ENCODE measurements around the gene GRIN2A. TPM values are rescaled to one million over a fixed set of nuclear protein-coding genes. Genes with fewer than 3 reads are reported as not detected.

GRIN2A gene
- polyA plus RNA-seq, 2 donors, result 0.02 to 0.04 TPM

DNA sequence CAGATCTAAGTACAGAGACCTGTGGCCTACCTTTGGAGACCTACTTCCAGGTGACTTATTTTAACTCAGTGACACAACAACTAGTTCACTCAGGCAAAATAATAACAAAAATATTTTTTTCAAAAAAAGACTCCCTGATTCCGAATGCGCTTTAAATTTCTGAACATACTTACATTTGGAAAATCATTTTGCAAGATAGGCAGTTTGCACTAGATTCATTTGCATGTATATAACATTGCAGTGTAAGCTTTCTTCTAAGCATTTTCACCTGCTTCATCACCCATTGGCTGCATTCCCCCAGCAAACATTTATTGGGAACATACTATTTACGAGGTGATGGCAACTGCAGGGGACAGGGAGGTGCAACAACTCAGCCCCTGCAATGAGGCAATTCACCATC lies 166.8 kb downstream of the GRIN2A start:
- Histone ChIP-seq H3K36me3 (ENCODE audit: control insufficient read depth in 2 of 2, insufficient read depth in 2 of 2, low read length in 1 of 2) (no peaks in the 10 kb centered on the region), H3K27ac (ENCODE audit: low read depth in 2 of 2, low read length in 1 of 2) (no peak overlapping the region), H3K27me3 (ENCODE audit: control insufficient read depth in 1 of 2, insufficient read depth in 2 of 2, low read length in 2 of 2) (no peaks in the 10 kb centered on the region), H3K4me1 (ENCODE audit: control insufficient read depth in 2 of 2, insufficient read depth in 2 of 2, low read length in 1 of 2) (no peaks in the 10 kb centered on the region), H3K4me3 (ENCODE audit: low read depth in 1 of 2, low read length in 2 of 2) (no peak overlapping the region), H3K9me3 (ENCODE audit: control insufficient read depth in 2 of 2, insufficient read depth in 1 of 2, low read depth in 1 of 2, low read length in 1 of 2) (no peaks in the 10 kb centered on the region)
- WGBS, 2 donors, result 88 to 90% methylated on average over 3 of the region's 3 CpGs

DNA sequence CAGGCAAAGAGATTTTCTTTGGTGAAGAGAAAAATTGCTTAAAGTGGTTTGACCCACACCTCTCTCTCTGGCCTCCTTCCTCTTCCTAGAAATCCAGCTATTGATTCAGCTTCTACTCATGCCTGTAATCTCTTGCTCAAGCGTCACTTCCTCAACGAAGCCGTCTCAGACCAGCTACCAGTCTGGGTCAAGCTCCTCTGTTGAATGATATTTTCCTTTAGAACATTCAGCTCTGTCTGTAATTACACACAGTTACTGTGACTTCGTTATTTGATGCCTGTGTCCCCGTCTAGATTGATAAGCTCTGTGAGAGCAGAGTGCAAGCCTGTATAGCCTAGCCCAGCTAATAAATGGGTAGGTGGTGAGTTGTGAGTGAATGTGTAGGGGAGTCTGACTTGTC lies 168.5 kb downstream of the GRIN2A start:
- no peaks in the 10 kb centered on the region for H3K27me3 ChIP-seq (ENCODE audit: control insufficient read depth in 1 of 2, insufficient read depth in 2 of 2, low read length in 2 of 2)
- 52 to 60% methylated on average over 5 of the region's 5 CpGs for WGBS, 2 donors
- H3K36me3 ChIP-seq (ENCODE audit: control insufficient read depth in 2 of 2, insufficient read depth in 2 of 2, low read length in 1 of 2), result no peaks in the 10 kb centered on the region
- H3K9me3 ChIP-seq (ENCODE audit: control insufficient read depth in 2 of 2, insufficient read depth in 1 of 2, low read depth in 1 of 2, low read length in 1 of 2), result no peaks in the 10 kb centered on the region
- H3K27ac ChIP-seq (ENCODE audit: low read depth in 2 of 2, low read length in 1 of 2), result no peak overlapping the region
- H3K4me3 ChIP-seq (ENCODE audit: low read depth in 1 of 2, low read length in 2 of 2), result no peak overlapping the region
- no peaks in the 10 kb centered on the region for H3K4me1 ChIP-seq (ENCODE audit: control insufficient read depth in 2 of 2, insufficient read depth in 2 of 2, low read length in 1 of 2)

DNA sequence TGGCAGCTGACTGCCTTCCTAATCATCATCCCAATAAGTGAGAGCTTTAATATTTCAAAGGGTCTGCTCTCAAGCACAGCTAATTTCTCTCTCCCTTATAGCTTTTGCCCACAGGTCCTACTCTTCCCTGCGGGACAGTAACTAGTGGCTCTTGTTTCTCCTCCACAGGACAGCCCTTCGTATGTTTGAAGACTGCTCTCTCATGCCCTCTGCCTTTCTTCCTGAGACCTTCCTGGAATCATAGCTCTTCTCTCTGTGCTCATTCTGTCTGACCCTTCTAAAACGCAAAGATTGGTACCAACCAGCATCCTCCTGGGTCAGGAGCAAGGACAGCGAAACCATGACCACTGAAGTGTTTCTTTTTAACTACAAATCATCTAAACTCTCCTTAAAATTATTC lies 168.9 kb downstream of the GRIN2A start:
- no peaks in the 10 kb centered on the region for H3K27me3 ChIP-seq (ENCODE audit: control insufficient read depth in 1 of 2, insufficient read depth in 2 of 2, low read length in 2 of 2)
- no peak overlapping the region for H3K27ac ChIP-seq (ENCODE audit: low read depth in 2 of 2, low read length in 1 of 2)
- no peaks in the 10 kb centered on the region for H3K9me3 ChIP-seq (ENCODE audit: control insufficient read depth in 2 of 2, insufficient read depth in 1 of 2, low read depth in 1 of 2, low read length in 1 of 2)
- 75 to 83% methylated on average over 4 of the region's 4 CpGs for WGBS, 2 donors
- H3K4me1 ChIP-seq (ENCODE audit: control insufficient read depth in 2 of 2, insufficient read depth in 2 of 2, low read length in 1 of 2), result no peaks in the 10 kb centered on the region
- no peaks in the 10 kb centered on the region for H3K36me3 ChIP-seq (ENCODE audit: control insufficient read depth in 2 of 2, insufficient read depth in 2 of 2, low read length in 1 of 2)
- no peak overlapping the region for H3K4me3 ChIP-seq (ENCODE audit: low read depth in 1 of 2, low read length in 2 of 2)

- no peak overlapping the region for H3K27ac ChIP-seq (ENCODE audit: low read depth in 2 of 2, low read length in 1 of 2)
- H3K4me1 ChIP-seq (ENCODE audit: control insufficient read depth in 2 of 2, insufficient read depth in 2 of 2, low read length in 1 of 2), result no peaks in the 10 kb centered on the region
- no peaks in the 10 kb centered on the region for H3K9me3 ChIP-seq (ENCODE audit: control insufficient read depth in 2 of 2, insufficient read depth in 1 of 2, low read depth in 1 of 2, low read length in 1 of 2)
- H3K4me3 ChIP-seq (ENCODE audit: low read depth in 1 of 2, low read length in 2 of 2), result no peak overlapping the region
- H3K36me3 ChIP-seq (ENCODE audit: control insufficient read depth in 2 of 2, insufficient read depth in 2 of 2, low read length in 1 of 2), result no peaks in the 10 kb centered on the region
- H3K27me3 ChIP-seq (ENCODE audit: control insufficient read depth in 1 of 2, insufficient read depth in 2 of 2, low read length in 2 of 2), result no peaks in the 10 kb centered on the region
- WGBS, 2 donors, result 62 to 67% methylated on average over 6 of the region's 6 CpGs
Measured at GRCh38 chr16:10009684-10010083, 172.5 kb downstream of the GRIN2A start.

DNA sequence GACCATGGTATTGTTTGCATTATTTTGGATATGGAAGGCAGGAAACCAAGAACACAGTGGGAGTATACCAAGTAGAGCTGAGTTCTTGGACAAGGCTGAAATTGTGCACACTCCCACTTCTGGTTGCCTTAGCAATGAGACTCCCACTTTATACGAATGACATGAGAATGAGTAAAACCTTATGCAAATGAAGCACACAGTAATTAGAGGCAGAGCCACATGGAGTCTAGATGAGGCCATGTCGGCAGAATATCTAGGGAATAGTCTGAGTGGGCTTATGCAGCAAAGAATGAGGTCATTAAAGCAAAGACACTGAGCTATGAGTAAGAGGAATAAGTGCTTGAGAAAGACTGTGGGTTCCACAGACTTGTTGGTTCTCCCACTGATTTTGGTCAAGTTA lies 178.7 kb downstream of the GRIN2A start:
- Histone ChIP-seq H3K4me3 (ENCODE audit: low read depth in 1 of 2, low read length in 2 of 2) (no peak overlapping the region), H3K27ac (ENCODE audit: low read depth in 2 of 2, low read length in 1 of 2) (no peak overlapping the region), H3K4me1 (ENCODE audit: control insufficient read depth in 2 of 2, insufficient read depth in 2 of 2, low read length in 1 of 2) (no peaks in the 10 kb centered on the region), H3K27me3 (ENCODE audit: control insufficient read depth in 1 of 2, insufficient read depth in 2 of 2, low read length in 2 of 2) (no peaks in the 10 kb centered on the region), H3K36me3 (ENCODE audit: control insufficient read depth in 2 of 2, insufficient read depth in 2 of 2, low read length in 1 of 2) (no peaks in the 10 kb centered on the region), H3K9me3 (ENCODE audit: control insufficient read depth in 2 of 2, insufficient read depth in 1 of 2, low read depth in 1 of 2, low read length in 1 of 2) (no peaks in the 10 kb centered on the region)
- 72 to 80% methylated on average over 2 of the region's 2 CpGs for whole genome bisulfite sequencing, 2 donors

DNA sequence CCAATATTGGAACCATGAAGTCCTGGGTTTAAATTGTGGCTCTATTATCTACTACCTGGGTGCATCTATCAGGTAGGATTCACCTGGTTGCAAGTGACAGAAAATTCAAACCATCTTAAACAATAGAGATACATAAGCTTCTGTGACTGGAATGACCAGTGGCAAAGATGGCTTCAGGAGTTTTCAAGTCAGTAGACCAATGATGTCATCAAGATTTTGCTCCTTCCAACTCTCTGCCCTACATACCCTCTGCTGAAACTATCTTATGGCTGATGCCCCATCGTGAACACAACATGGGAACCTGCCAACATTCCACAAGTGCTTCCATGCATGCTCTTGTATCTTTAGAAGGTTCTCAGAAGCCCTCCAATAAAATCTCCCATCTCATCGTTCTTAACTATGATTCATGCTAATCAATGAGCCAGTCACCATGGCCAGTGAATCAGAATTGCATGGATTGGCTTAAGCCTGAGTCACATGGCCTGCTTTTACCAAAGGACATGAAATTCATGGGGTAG lies 180.9 kb downstream of the GRIN2A start:
- H3K27ac ChIP-seq (ENCODE audit: low read depth in 2 of 2, low read length in 1 of 2), result no peak overlapping the region

DNA sequence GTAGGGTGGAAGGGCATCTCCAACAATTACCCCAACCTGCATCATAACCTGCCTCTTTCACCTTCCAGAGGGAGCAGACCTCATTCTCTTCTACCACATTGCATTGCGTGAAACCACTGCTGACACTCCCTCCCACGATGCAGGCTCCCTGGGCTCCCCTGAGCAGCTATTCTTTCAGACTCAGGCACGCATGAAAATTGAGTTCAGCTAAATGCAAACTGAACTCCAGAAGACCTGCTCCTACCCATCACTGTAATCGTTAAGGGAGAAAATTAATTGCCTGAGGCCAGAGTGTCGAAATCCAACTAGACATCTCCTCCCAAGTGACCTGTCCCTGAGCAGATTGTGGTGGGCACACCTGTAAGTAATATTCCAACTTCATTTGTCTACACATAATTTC lies 186.0 kb downstream of the GRIN2A start:
- peaks cover 0 to 2% of the 10 kb centered on the region in 2 donors for H3K4me1 ChIP-seq (ENCODE audit: control insufficient read depth in 2 of 2, insufficient read depth in 2 of 2, low read length in 1 of 2)
- no peaks in the 10 kb centered on the region for H3K27me3 ChIP-seq (ENCODE audit: control insufficient read depth in 1 of 2, insufficient read depth in 2 of 2, low read length in 2 of 2)
- no peaks in the 10 kb centered on the region for H3K9me3 ChIP-seq (ENCODE audit: control insufficient read depth in 2 of 2, insufficient read depth in 1 of 2, low read depth in 1 of 2, low read length in 1 of 2)
- WGBS, 2 donors, result 44 to 57% methylated on average over 5 of the region's 5 CpGs
- H3K27ac ChIP-seq (ENCODE audit: low read depth in 2 of 2, low read length in 1 of 2), result no peak overlapping the region
- H3K4me3 ChIP-seq (ENCODE audit: low read depth in 1 of 2, low read length in 2 of 2), result no peak overlapping the region
- no peaks in the 10 kb centered on the region for H3K36me3 ChIP-seq (ENCODE audit: control insufficient read depth in 2 of 2, insufficient read depth in 2 of 2, low read length in 1 of 2)

More for the DNA sequence above, 180.9 kb downstream of the GRIN2A start:
- Histone ChIP-seq H3K27me3 (ENCODE audit: control insufficient read depth in 1 of 2, insufficient read depth in 2 of 2, low read length in 2 of 2) (no peaks in the 10 kb centered on the region), H3K4me1 (ENCODE audit: control insufficient read depth in 2 of 2, insufficient read depth in 2 of 2, low read length in 1 of 2) (no peaks in the 10 kb centered on the region), H3K4me3 (ENCODE audit: low read depth in 1 of 2, low read length in 2 of 2) (no peak overlapping the region), H3K9me3 (ENCODE audit: control insufficient read depth in 2 of 2, insufficient read depth in 1 of 2, low read depth in 1 of 2, low read length in 1 of 2) (no peaks in the 10 kb centered on the region), H3K36me3 (ENCODE audit: control insufficient read depth in 2 of 2, insufficient read depth in 2 of 2, low read length in 1 of 2) (no peaks in the 10 kb centered on the region)
- WGBS, 2 donors, result 39 to 52% methylated on average over 2 of the region's 2 CpGs

DNA sequence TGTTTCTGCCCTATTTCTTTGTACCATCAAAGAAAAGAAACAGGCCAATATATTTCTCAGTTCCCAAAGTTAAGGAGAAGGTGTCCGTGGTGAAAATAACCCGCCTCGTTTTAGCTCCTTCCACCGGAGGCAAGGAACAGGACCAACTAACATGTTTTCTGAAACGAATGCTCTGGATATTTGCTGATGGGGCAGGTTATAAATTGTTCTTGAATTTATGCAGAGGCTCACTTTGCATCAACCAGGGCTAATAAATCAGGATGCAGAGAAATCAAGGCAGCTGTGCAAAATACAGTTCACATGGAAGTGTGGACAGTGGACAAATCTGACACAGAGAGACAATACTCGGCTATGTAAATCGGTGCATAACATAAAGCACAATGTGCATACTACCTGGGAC lies 189.8 kb downstream of the GRIN2A start:
- Histone ChIP-seq H3K36me3 (ENCODE audit: control insufficient read depth in 2 of 2, insufficient read depth in 2 of 2, low read length in 1 of 2) (no peaks in the 10 kb centered on the region), H3K4me1 (ENCODE audit: control insufficient read depth in 2 of 2, insufficient read depth in 2 of 2, low read length in 1 of 2) (peaks cover 0 to 2% of the 10 kb centered on the region in 2 donors), H3K9me3 (ENCODE audit: control insufficient read depth in 2 of 2, insufficient read depth in 1 of 2, low read depth in 1 of 2, low read length in 1 of 2) (no peaks in the 10 kb centered on the region), H3K27me3 (ENCODE audit: control insufficient read depth in 1 of 2, insufficient read depth in 2 of 2, low read length in 2 of 2) (no peaks in the 10 kb centered on the region), H3K4me3 (ENCODE audit: low read depth in 1 of 2, low read length in 2 of 2) (no peak overlapping the region), H3K27ac (ENCODE audit: low read depth in 2 of 2, low read length in 1 of 2) (no peak overlapping the region)
- 88% methylated on average over 7 of the region's 7 CpGs for WGBS, 2 donors

GRCh38 chr16:9980981-9981380 lies 201.2 kb downstream of the GRIN2A start:
- Histone ChIP-seq H3K36me3 (ENCODE audit: control insufficient read depth in 2 of 2, insufficient read depth in 2 of 2, low read length in 1 of 2) (no peaks in the 10 kb centered on the region), H3K27ac (ENCODE audit: low read depth in 2 of 2, low read length in 1 of 2) (no peak overlapping the region), H3K4me1 (ENCODE audit: control insufficient read depth in 2 of 2, insufficient read depth in 2 of 2, low read length in 1 of 2) (no peaks in the 10 kb centered on the region), H3K4me3 (ENCODE audit: low read depth in 1 of 2, low read length in 2 of 2) (no peak overlapping the region), H3K27me3 (ENCODE audit: control insufficient read depth in 1 of 2, insufficient read depth in 2 of 2, low read length in 2 of 2) (no peaks in the 10 kb centered on the region), H3K9me3 (ENCODE audit: control insufficient read depth in 2 of 2, insufficient read depth in 1 of 2, low read depth in 1 of 2, low read length in 1 of 2) (no peaks in the 10 kb centered on the region)
- WGBS, 2 donors, result 27 to 57% methylated on average over 1 of the region's 1 CpG

GRCh38 chr16:9978160-9978725 lies 204.0 kb downstream of the GRIN2A start:
- no peaks in the 10 kb centered on the region for H3K4me1 ChIP-seq (ENCODE audit: control insufficient read depth in 2 of 2, insufficient read depth in 2 of 2, low read length in 1 of 2)
- no peaks in the 10 kb centered on the region for H3K9me3 ChIP-seq (ENCODE audit: control insufficient read depth in 2 of 2, insufficient read depth in 1 of 2, low read depth in 1 of 2, low read length in 1 of 2)
- no peak overlapping the region for H3K27ac ChIP-seq (ENCODE audit: low read depth in 2 of 2, low read length in 1 of 2)
- no peaks in the 10 kb centered on the region for H3K36me3 ChIP-seq (ENCODE audit: control insufficient read depth in 2 of 2, insufficient read depth in 2 of 2, low read length in 1 of 2)
- no peaks in the 10 kb centered on the region for H3K27me3 ChIP-seq (ENCODE audit: control insufficient read depth in 1 of 2, insufficient read depth in 2 of 2, low read length in 2 of 2)
- H3K4me3 ChIP-seq (ENCODE audit: low read depth in 1 of 2, low read length in 2 of 2), result no peak overlapping the region
- 65 to 78% methylated on average over 2 of the region's 2 CpGs for WGBS, 2 donors

All from esophagus (tissue), 2 donors.